Measurements from ENCODE around the gene PLCH2.
"Not testable (repeated sequence)": the region's sequence is repeated elsewhere in the genome, so short reads cannot be mapped to it uniquely, and the experiment has no call there.

PLCH2 gene

GRCh38 chr1:2548068-2548589 is 72.0 kb downstream of the PLCH2 start:
- peak; percentile 60 to 75 for DNase-seq

DNA sequence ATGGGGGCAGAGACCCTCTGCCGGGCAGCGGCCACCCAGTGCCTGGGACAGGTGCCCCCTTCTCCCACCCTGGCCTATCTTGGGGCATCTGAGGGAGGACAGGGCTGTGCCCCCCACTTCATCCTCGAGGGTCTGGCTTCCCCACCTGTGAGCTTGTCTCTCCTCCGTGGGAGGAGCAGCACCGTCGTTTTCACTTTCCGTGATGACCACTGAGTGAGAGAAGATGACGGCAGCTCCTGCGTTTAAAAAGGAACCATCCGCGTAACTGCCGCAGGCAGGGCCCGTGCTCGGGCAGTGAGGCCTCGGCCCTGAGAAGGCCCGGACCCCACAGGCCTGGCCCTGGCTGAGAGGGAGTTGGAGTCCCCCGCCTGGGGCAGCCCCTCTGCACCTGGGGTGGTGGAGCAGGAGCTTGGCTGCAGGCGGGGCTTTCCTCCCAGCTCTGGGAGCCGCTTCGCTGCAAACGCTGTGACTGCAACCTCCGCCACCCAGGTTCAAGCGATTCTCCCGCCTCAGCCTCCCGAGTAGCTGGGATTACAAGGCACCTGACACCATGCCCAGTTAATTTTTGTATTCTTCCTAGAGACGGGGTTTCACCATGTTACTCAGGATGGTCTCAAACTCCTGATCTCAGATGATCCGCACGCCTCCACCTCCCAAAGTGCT is 73.4 kb downstream of the PLCH2 start:
- DNase-seq, result not testable (repeated sequence)

DNA sequence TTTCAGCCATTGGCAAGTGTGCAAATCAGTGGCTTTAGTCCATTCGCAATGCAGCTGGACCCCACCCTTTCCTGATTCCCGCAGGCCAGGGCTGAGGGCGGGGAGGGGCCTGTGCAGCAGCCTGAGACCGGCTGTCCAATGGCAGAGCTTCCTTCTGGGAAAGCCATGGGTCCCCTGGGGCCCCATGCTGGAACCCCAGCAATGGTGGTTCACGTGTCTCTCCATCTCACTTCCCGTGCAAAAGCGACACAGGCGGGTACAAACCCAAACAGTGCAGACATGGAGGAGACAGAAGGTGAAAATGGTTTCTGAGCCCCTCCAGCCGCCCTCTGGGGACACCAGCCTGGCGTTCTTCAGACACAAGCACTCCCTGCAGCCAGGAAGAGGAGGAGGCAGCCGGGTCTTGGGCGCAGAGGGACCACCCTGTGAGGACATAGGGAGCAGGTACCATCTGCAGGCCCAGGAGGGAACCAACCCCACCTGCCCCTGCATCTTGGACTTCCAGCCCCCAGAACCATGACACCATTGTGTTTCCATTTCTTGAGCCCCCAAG is 74.3 kb downstream of the PLCH2 start:
- not testable (repeated sequence) for DNase-seq

DNA sequence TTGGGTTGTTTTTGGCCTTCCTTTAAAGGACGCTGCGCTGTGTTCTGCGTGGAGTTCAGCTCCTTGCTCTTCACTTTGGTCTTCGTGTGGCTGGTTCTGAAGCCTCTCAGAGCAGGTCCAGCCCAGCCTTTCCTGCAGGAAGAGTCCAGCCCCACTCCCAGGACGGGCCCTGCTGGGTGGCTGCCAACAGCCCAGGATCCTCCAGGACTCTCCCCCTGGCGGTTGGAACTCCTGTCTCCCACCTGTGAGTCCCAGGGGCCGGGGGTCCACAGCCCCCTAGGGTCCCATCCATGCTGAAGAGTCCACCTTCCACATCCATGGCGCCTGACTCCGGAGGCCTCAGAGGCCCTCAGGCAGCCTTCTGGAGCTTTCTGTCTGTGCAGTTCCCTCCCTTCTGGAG is 75.5 kb downstream of the PLCH2 start:
- not testable (repeated sequence) for DNase-seq

DNA sequence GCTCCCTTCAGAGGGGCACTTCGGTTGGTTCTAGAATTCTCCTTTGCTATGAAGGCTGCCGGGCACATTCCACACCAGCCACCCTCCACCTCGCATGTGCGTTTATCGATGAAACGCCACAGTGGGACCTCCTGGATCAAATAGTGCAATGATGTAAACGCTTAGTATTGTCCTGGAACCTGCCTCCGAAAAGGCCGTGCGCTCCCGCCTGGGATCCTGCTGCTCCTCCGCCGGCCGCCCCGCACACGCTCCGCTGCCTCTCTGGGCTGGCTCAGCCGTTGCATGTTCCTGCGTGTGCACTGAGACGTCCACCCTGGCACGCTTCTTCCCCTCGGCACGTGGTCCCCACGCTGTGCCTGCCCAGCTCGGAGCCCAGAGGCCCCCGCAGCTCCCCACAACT is 76.1 kb downstream of the PLCH2 start:
- no peak for DNase-seq

GRCh38 chr1:2553076-2553475 is 77.0 kb downstream of the PLCH2 start:
- not testable (repeated sequence) for DNase-seq

DNA sequence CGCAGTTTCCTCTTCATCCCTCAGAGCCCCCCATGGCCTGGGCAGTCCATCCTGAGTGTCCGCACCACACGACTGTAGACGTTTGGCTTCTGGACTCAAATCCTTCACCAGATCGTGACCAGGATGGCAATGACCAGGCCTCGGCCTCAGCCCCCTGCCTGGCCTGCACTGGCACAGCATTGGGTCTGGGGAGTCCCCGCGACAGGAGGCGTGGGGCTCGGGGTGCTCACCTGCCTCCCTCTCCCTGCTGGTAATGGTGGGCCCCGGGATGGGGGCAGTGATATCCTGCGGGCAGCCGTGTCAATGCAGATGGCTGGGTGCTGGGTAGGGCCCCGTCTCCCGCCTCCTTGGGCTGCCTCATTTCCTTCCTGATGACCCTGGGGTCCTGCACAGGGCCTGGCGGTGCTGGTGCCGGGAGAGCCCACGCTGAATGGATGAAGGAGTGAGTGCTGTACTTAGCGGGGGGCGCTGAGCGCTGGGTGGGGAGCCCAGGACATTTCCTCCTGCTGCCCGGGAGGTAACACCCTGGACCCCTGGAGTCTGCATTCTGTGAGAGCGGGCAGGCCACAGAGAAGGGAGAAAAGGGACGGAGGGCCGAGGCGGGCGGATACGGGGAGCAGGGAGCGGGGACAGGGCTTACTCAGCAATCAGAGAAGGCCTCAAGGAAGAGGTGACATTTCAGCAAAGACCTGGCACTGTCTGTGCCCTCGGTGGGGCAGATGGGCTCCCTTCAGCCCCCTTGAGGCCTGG is 78.0 kb downstream of the PLCH2 start:
- DNase-seq, result no peak

- peak in 1 of 2 experiments; percentile 18 for DNase-seq
These were observed 78.7 kb downstream of the PLCH2 start for GRCh38 chr1:2554621-2555387.
